Cardiac ventricle fibroblast (primary cell): ENCODE data around the gene ZNF586. TPM values are rescaled to one million over a fixed set of nuclear protein-coding genes. Genes with fewer than 3 reads are reported as not detected.

ENCODE experiments used
- total RNA-seq: library from RNA; depleted of rRNA; stranded (reverse); fragments of >200 nt; gene quantifications from 2 replicates; pipeline ENCODE4 v1.2.3, GENCODE V29; 2015

ZNF586 gene
- 8.6 and 9.0 TPM in 2 replicates for total RNA-seq

GRCh38 chr19:57769345-57770131 lies at the start of gene ZNF586:
Gene ZNF586 (plus strand): TSS chr19:57769676. CDS start chr19:57769843, 167 bp downstream.

GRCh38 chr19:57746580-57747471 lies 22.6 kb upstream of the ZNF586 start, which contains the start of gene ZNF776:
Gene ZNF776 (plus strand): TSS chr19:57746815. CDS start chr19:57747059, 244 bp downstream.

GRCh38 chr19:57814505-57815246 lies 45.2 kb downstream of the ZNF586 start, which contains the start of gene ZNF552:
Gene ZNF552 (minus strand): TSS chr19:57814913. CDS start chr19:57814743, 170 bp downstream.

GRCh38 chr19:57830071-57830602 lies 60.7 kb downstream of the ZNF586 start, which contains the start of gene ZNF587B:
Gene ZNF587B (plus strand): TSS chr19:57830299. CDS start chr19:57830529, 230 bp downstream.

Other genes with a start within 250 kb of the ZNF586 start
- 2.5 and 5.0 TPM in 2 replicates for gene ZNF549, start 242.3 kb upstream of the ZNF586 start, total RNA-seq
- 6.6 and 9.3 TPM in 2 replicates for gene ZNF550, start 209.8 kb upstream of the ZNF586 start, total RNA-seq
- gene ZNF416, start 190.8 kb upstream of the ZNF586 start, total RNA-seq: 2.5 and 2.6 TPM in 2 replicates
- 3.9 and 9.7 TPM in 2 replicates for gene ZIK1, start 185.5 kb upstream of the ZNF586 start, total RNA-seq
- gene ZNF530, start 169.8 kb upstream of the ZNF586 start, total RNA-seq: 1.5 and 1.7 TPM in 2 replicates
- gene ZNF134, start 155.4 kb upstream of the ZNF586 start, total RNA-seq: 16.2 and 34.6 TPM in 2 replicates
- 4.4 and 4.5 TPM in 2 replicates for gene ZNF211, start 136.5 kb upstream of the ZNF586 start, total RNA-seq
- not detected in 2 replicates for gene ZSCAN4, start 100.7 kb upstream of the ZNF586 start, total RNA-seq
- 5.1 and 5.9 TPM in 2 replicates for gene ZNF551, start 87.7 kb upstream of the ZNF586 start, total RNA-seq
- 3.6 and 4.7 TPM in 2 replicates for gene ZNF154, start 60.5 kb upstream of the ZNF586 start, total RNA-seq
- gene ZNF671, start 42.1 kb upstream of the ZNF586 start, total RNA-seq: 5.6 and 7.5 TPM in 2 replicates
- 6.7 and 7.4 TPM in 2 replicates for gene ZNF776, start 22.9 kb upstream of the ZNF586 start, total RNA-seq
- 2.0 and 3.4 TPM in 2 replicates for gene ZNF552, start 45.2 kb downstream of the ZNF586 start, total RNA-seq
- 11.0 and 12.4 TPM in 2 replicates for gene ZNF587B, start 60.6 kb downstream of the ZNF586 start, total RNA-seq
- gene ZNF587, start 80.2 kb downstream of the ZNF586 start, total RNA-seq: 10.7 and 24.6 TPM in 2 replicates
- 5.7 and 8.9 TPM in 2 replicates for gene ZNF814, start 119.4 kb downstream of the ZNF586 start, total RNA-seq
- gene ZNF417, start 146.9 kb downstream of the ZNF586 start, total RNA-seq: 7.2 and 7.5 TPM in 2 replicates
- gene ZNF418, start 165.7 kb downstream of the ZNF586 start, total RNA-seq: 1.9 and 3.7 TPM in 2 replicates
- gene ZNF256, start 178.0 kb downstream of the ZNF586 start, total RNA-seq: 4.1 and 6.2 TPM in 2 replicates
- 0.64 TPM in 1 of 2 replicates, not detected in the other for gene C19orf18, start 204.9 kb downstream of the ZNF586 start, total RNA-seq
- 13.3 and 16.1 TPM in 2 replicates for gene ZNF606, start 233.1 kb downstream of the ZNF586 start, total RNA-seq